SK-N-SH treated with all-trans-retinoic acid at 6 μM for 48 hours (cell line): ENCODE results near the gene NEK11.

ENCODE experiments used
- ATAC-seq: fragments of 200-7000 bp; cut with Tn5 transposase; 3 replicates; pipeline ENCODE4 v1.9.1; 2020; ENCODE audit warnings: mild to moderate bottlenecking, moderate library complexity
- ARNTL ChIP-seq: fragments of 450-650 bp; formaldehyde crosslinking; IDR thresholded peaks from 2 replicates; pipeline ENCODE4 v1.5.0; 2020; ENCODE audit warnings: low read depth, mild to moderate bottlenecking, moderate library complexity, borderline replicate concordance
- BACH2 ChIP-seq: fragments of 250-450 bp; sonication (Bioruptor Pico); IDR thresholded peaks from 2 replicates; pipeline ENCODE4 v1.9.0; 2021; ENCODE audit warnings: mild to moderate bottlenecking, borderline replicate concordance
- CREB5 ChIP-seq: fragments of 250-450 bp; sonication (Bioruptor Pico); IDR thresholded peaks from 2 replicates; pipeline ENCODE4 v1.5.1; 2020; ENCODE audit warnings: low read depth, mild to moderate bottlenecking, moderate library complexity
- CSDC2 ChIP-seq: fragments of 250-450 bp; sonication (Bioruptor Pico); IDR thresholded peaks from 2 replicates; pipeline ENCODE4 v1.5.0; 2020; ENCODE audit warnings: mild to moderate bottlenecking, moderate library complexity
- ESRRG ChIP-seq: fragments of 250-450 bp; sonication (Bioruptor Pico); IDR thresholded peaks from 2 replicates; pipeline ENCODE4 v1.6.1; 2021; ENCODE audit warnings: mild to moderate bottlenecking
- GLIS3 ChIP-seq: fragments of 250-450 bp; sonication (Bioruptor Pico); IDR thresholded peaks from 2 replicates; pipeline ENCODE4 v1.5.0; 2020; ENCODE audit warnings: mild to moderate bottlenecking, moderate library complexity
- ISL1 ChIP-seq: fragments of 250-450 bp; sonication (Bioruptor Pico); IDR thresholded peaks from 2 replicates; pipeline ENCODE4 v2.1.2; 2022; ENCODE audit warnings: mild to moderate bottlenecking, moderate library complexity
- OSR1 ChIP-seq: fragments of 250-450 bp; sonication (Bioruptor Pico); IDR thresholded peaks from 2 replicates; pipeline ENCODE4 v1.8.0; 2022; ENCODE audit warnings: moderate library complexity, mild to moderate bottlenecking, inconsistent platforms
- PPARA ChIP-seq: fragments of 250-450 bp; sonication (Bioruptor Pico); IDR thresholded peaks from 2 replicates; pipeline ENCODE4 v1.5.0; 2020; ENCODE audit warnings: mild to moderate bottlenecking, borderline replicate concordance
- RARB ChIP-seq: fragments of 250-450 bp; sonication (Bioruptor Pico); IDR thresholded peaks from 2 replicates; pipeline ENCODE4 v1.8.0; 2021; ENCODE audit warnings: mild to moderate bottlenecking, moderate library complexity
- SNAI2 ChIP-seq: fragments of 250-450 bp; sonication (Bioruptor Pico); IDR thresholded peaks from 2 replicates; pipeline ENCODE4 v1.5.0; 2020; ENCODE audit warnings: mild to moderate bottlenecking, moderate library complexity
- TCF4 ChIP-seq: fragments of 250-450 bp; sonication (Bioruptor Pico); IDR thresholded peaks from 2 replicates; pipeline ENCODE4 v1.8.0; 2021; ENCODE audit warnings: mild to moderate bottlenecking, moderate library complexity, borderline replicate concordance
- ZC3H10 ChIP-seq: fragments of 250-450 bp; sonication (Bioruptor Pico); IDR thresholded peaks from 2 replicates; pipeline ENCODE4 v1.5.1; 2021; ENCODE audit warnings: mild to moderate bottlenecking, moderate library complexity
- ZFP3 ChIP-seq: fragments of 250-450 bp; sonication (Bioruptor Pico); IDR thresholded peaks from 2 replicates; pipeline ENCODE4 v1.5.0; 2020; ENCODE audit warnings: mild to moderate bottlenecking, moderate library complexity
- ZFP30 ChIP-seq: fragments of 450-650 bp; formaldehyde crosslinking; IDR thresholded peaks from 2 replicates; pipeline ENCODE4 v1.5.0; 2022; ENCODE audit warnings: mild to moderate bottlenecking, moderate library complexity
- ZNF565 ChIP-seq: fragments of 450-650 bp; formaldehyde crosslinking; conservative IDR thresholded peaks from 2 replicates; pipeline ENCODE4 v1.5.0; 2020; ENCODE audit warnings: low read depth, mild to moderate bottlenecking, moderate library complexity
- ZNF70 ChIP-seq: fragments of 450-650 bp; formaldehyde crosslinking; IDR thresholded peaks from 2 replicates; pipeline ENCODE4 v1.5.0; 2020; ENCODE audit warnings: mild to moderate bottlenecking, moderate library complexity
- ZNF8 ChIP-seq: fragments of 450-650 bp; formaldehyde crosslinking; IDR thresholded peaks from 2 replicates; pipeline ENCODE4 v1.5.0; 2020; ENCODE audit warnings: mild to moderate bottlenecking, moderate library complexity
- TF ChIP-seq, protein P1 (sequence below): fragments of 250-450 bp; sonication (Bioruptor Pico); IDR thresholded peaks from 2 replicates; pipeline ENCODE4 v1.5.1; 2021; ENCODE audit warnings: mild to moderate bottlenecking, moderate library complexity
- TF ChIP-seq, protein P2 (sequence below): fragments of 250-450 bp; sonication (Bioruptor Pico); IDR thresholded peaks from 2 replicates; pipeline ENCODE4 v1.5.0; 2020; ENCODE audit warnings: mild to moderate bottlenecking, moderate library complexity
- TF ChIP-seq, protein P3 (sequence below): fragments of 250-450 bp; sonication (Bioruptor Pico); IDR thresholded peaks from 2 replicates; pipeline ENCODE4 v1.8.0; 2020; ENCODE audit warnings: mild to moderate bottlenecking, moderate library complexity, borderline replicate concordance

The NEK11 gene

GRCh38 chr3:131072845-131073244 is 46.2 kb downstream of the NEK11 start (continued):
- TF ChIP-seq ZC3H10 (CRISPR knock-in tag), result no peak
- no peak for TF ChIP-seq PPARA (CRISPR knock-in tag)
- TF ChIP-seq SNAI2 (CRISPR knock-in tag), result no peak

DNA sequence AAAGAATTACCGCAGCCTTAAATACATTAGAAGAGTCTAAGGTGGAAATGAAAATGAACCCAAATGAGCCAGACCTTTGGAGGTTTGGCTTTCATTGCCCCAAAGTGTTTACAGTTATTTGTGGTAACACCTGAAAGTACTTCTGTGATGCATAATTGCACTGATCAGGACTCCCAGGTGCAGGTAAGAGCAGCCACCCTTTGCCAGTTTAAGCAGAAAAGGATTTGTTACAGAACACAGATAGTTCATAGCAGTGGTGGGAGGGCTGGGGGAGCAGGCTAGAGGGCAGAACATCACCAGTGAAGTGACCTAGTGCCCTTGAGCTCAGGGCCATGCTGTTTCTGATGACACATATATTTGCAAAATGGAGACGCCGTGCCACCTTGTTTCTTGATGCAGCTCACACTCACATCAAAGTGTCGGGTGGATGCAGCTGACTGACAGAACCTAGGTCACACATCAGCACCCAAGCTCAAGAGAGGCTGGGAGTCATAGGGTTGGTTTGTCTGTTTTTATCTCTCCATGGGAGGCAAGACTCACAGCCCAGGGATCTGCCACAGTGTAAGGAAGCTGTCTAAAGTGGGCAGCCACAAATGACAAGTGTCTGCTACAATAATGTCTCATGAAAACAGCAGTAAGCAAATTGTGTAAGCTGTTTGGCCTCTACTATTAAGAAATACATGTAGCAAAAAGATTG is 49.1 kb downstream of the NEK11 start:
- ATAC-seq, result no peak
- no peak for TF ChIP-seq ISL1 (CRISPR knock-in tag)
- no peak for TF ChIP-seq TCF4 (CRISPR knock-in tag)
- TF ChIP-seq ZNF565 (CRISPR knock-in tag), result no peak
- TF ChIP-seq RARB (CRISPR knock-in tag), result no peak
- no peak for TF ChIP-seq ARNTL
- TF ChIP-seq ZFP3 (CRISPR knock-in tag), result no peak
- no peak for TF ChIP-seq ZNF8
- TF ChIP-seq ZC3H10 (CRISPR knock-in tag), result no peak
- TF ChIP-seq GLIS3 (CRISPR knock-in tag), result no peak
- TF ChIP-seq BACH2 (CRISPR knock-in tag), result no peak
- no peak for TF ChIP-seq CSDC2 (CRISPR knock-in tag)
- no peak for TF ChIP-seq PPARA (CRISPR knock-in tag)
- TF ChIP-seq, protein P1, sequence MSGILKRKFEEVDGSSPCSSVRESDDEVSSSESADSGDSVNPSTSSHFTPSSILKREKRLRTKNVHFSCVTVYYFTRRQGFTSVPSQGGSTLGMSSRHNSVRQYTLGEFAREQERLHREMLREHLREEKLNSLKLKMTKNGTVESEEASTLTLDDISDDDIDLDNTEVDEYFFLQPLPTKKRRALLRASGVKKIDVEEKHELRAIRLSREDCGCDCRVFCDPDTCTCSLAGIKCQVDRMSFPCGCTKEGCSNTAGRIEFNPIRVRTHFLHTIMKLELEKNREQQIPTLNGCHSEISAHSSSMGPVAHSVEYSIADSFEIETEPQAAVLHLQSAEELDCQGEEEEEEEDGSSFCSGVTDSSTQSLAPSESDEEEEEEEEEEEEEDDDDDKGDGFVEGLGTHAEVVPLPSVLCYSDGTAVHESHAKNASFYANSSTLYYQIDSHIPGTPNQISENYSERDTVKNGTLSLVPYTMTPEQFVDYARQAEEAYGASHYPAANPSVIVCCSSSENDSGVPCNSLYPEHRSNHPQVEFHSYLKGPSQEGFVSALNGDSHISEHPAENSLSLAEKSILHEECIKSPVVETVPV (CRISPR knock-in tag), result no peak
- TF ChIP-seq ZNF70 (CRISPR knock-in tag), result no peak
- TF ChIP-seq, protein P2, sequence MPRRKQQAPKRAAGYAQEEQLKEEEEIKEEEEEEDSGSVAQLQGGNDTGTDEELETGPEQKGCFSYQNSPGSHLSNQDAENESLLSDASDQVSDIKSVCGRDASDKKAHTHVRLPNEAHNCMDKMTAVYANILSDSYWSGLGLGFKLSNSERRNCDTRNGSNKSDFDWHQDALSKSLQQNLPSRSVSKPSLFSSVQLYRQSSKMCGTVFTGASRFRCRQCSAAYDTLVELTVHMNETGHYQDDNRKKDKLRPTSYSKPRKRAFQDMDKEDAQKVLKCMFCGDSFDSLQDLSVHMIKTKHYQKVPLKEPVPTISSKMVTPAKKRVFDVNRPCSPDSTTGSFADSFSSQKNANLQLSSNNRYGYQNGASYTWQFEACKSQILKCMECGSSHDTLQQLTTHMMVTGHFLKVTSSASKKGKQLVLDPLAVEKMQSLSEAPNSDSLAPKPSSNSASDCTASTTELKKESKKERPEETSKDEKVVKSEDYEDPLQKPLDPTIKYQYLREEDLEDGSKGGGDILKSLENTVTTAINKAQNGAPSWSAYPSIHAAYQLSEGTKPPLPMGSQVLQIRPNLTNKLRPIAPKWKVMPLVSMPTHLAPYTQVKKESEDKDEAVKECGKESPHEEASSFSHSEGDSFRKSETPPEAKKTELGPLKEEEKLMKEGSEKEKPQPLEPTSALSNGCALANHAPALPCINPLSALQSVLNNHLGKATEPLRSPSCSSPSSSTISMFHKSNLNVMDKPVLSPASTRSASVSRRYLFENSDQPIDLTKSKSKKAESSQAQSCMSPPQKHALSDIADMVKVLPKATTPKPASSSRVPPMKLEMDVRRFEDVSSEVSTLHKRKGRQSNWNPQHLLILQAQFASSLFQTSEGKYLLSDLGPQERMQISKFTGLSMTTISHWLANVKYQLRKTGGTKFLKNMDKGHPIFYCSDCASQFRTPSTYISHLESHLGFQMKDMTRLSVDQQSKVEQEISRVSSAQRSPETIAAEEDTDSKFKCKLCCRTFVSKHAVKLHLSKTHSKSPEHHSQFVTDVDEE, result no peak
- TF ChIP-seq, all 23 proteins: peak for 0

DNA sequence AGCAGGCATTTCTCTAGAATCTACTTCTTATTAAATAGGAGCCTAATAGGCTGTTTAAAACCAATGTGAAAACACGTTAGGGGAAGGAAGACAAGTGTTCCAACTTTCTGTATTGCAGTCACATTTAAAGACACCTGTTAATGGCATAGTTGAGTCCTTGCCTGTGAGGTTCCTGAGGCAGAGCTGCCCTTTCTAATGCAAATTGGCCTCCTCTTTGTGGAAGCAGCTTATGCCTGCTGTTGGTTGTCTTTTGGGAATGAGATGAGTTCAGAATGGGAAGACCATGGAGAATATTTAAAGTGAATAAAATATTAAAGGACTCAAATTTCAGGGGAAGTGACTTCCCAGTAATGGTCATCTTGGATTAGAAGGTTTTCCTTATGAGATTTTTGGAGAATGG is 51.2 kb downstream of the NEK11 start:
- no peak for TF ChIP-seq CREB5 (CRISPR knock-in tag)
- TF ChIP-seq, protein P3, sequence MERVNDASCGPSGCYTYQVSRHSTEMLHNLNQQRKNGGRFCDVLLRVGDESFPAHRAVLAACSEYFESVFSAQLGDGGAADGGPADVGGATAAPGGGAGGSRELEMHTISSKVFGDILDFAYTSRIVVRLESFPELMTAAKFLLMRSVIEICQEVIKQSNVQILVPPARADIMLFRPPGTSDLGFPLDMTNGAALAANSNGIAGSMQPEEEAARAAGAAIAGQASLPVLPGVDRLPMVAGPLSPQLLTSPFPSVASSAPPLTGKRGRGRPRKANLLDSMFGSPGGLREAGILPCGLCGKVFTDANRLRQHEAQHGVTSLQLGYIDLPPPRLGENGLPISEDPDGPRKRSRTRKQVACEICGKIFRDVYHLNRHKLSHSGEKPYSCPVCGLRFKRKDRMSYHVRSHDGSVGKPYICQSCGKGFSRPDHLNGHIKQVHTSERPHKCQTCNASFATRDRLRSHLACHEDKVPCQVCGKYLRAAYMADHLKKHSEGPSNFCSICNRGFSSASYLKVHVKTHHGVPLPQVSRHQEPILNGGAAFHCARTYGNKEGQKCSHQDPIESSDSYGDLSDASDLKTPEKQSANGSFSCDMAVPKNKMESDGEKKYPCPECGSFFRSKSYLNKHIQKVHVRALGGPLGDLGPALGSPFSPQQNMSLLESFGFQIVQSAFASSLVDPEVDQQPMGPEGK (CRISPR knock-in tag), result no peak
- no peak for TF ChIP-seq CSDC2 (CRISPR knock-in tag)
- TF ChIP-seq ZNF8, result no peak

DNA sequence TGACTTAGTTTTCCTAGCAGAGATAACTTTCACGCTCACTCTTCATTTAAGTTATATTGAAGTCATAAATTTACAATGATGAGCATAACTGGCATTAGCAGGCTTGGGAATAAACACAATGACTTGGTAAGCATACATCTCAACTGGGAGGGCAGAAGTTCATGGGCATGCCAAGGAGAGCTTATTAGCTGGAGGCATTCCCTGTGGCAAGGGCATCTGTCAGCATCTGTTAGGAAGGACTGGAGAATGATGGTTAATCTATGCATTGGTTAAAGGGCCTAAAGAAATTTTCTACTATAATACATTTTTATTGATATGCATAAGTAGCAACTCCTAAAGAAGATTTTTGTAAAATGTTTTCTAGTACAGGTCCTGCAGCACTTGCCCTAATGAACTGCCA is 52.4 kb downstream of the NEK11 start:
- TF ChIP-seq, protein P3 (CRISPR knock-in tag), result no peak
- TF ChIP-seq ESRRG (CRISPR knock-in tag), result no peak
- TF ChIP-seq BACH2 (CRISPR knock-in tag), result no peak
- TF ChIP-seq ZNF8, result no peak
- no peak for TF ChIP-seq SNAI2 (CRISPR knock-in tag)
- no peak for TF ChIP-seq ZFP30
- TF ChIP-seq OSR1 (CRISPR knock-in tag), result no peak
- TF ChIP-seq RARB (CRISPR knock-in tag), result no peak
- no peak for TF ChIP-seq ZNF565 (CRISPR knock-in tag)
- TF ChIP-seq, protein P2, result no peak
- TF ChIP-seq, protein P1 (CRISPR knock-in tag), result no peak
- TF ChIP-seq GLIS3 (CRISPR knock-in tag), result no peak
- TF ChIP-seq ARNTL, result no peak

More for the DNA sequence above, 51.2 kb downstream of the NEK11 start:
- ATAC-seq, result no peak

More for the DNA sequence above, 52.4 kb downstream of the NEK11 start:
- no peak for ATAC-seq
